HG03095 (cell line): ENCODE data around the gene TMEM186.
"Not testable (repeated sequence)": the region's sequence is repeated elsewhere in the genome, so short reads cannot be mapped to it uniquely, and the experiment has no call there.

ENCODE experiments used
- ATAC-seq: cut with Tn5 transposase; IDR thresholded peaks from one replicate; pipeline ENCODE4 v1.9.1; 2021; ENCODE audit warnings: moderate library complexity; ENCODE audit not compliant: unreplicated experiment

TMEM186 gene

GRCh38 chr16:8812162-8812843 lies 14.9 kb upstream of the TMEM186 start:
- no peak for ATAC-seq

DNA sequence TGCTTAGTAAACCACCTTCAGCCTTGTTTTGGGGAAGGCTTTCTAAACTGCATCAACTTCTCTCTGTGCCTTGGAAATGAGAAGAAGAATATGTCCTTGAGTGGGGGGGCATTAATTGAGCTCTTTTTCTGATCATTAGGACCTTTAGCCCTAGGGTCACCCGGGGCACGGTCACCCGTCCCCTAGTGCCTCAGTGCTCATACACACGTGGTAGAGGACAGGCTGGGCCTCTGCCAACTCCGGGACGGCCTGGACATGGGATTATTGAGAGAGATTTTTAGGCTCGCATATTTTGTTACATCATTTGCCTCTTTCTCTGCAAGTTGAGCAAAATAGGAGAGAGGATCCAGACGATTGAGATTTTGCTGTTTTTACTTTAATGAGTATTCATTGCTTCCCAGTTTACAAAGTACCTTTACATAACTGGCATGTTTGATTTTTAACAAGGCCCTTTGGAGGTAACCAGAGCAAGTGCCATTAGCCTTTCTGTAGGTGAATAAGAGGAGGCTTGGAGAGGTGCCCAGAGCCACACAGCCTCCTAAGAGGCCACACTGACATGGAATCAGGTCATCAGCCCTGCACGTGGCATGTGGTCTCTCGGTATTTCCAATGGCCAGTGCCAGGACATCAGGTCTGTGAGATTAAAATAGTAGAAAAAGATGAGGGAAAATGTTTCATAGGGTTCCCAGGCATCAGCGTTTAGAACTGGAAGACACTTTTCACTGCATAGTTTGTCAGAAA lies 11.3 kb upstream of the TMEM186 start:
- no peak for ATAC-seq

DNA sequence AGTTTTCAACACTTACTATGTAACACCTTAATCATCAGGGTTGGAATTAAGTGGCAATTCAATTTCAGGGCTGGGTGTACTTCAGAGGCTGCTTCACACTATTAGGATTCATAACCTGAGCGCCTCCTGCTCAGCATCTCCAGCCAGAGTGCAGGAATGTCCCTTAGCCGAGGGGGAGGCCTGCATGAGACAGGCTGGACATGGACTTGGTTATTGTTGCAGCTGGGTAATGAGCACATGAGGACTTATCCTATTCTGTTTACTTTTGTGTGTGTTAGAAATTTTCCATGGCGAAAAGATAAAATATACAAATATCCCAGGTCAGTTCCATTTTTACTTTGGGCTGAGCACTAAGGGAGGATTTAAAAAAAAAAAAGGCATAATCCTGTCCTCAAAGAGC lies 10.6 kb upstream of the TMEM186 start:
- ATAC-seq: no peak

DNA sequence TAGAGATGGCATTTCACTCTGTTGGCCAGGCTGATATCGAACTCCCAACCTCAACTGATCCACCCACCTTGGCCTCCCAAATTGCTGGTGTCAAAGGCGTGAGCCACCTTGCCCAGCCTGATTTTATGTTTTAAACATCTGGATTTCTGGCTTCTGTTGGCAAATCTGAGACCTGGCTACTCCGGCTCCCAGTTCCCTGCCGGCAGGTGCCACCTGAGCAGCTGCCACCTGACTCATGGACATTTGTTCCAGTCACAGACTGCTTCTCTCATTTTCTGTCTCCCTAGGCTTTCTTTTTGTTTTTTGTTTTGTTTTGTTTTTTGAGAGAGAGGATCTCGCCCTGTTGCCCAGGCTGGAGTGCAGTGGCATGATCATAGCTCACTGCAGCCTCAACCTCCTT lies 9.8 kb upstream of the TMEM186 start:
- ATAC-seq: no peak

DNA sequence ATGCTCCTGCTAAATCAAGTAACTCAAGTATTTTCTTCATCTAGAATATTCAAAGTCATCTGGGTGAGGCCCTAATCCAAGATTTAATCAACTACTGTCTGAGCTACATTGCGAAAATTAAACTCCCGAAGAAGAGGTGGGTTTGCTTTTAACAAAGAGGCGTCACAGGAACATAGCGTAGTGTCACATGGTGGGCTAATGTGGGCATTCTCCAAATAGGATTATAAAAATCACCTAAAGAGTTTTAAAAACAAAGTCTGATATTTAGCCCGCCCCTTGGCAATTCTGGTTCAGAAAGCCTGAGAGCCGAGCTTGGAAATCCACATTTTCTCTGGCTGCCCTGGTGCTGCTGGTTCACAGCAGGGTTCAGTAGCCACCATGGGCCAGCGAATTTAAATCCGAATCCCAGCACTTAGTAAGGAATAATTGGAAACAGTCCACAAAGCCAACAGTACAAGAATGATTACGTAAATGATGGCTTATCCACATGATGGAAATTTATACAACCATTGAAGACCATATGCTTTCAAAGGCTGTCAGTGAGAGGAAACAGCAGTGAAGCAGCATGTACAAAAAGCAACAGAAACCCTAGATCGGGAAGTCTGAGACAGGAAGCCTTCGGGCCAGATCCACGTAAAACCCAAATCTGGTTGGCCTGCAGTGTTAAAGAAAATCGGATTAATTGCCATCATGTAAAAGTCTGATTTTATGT lies 9.0 kb upstream of the TMEM186 start:
- no peak for ATAC-seq

DNA sequence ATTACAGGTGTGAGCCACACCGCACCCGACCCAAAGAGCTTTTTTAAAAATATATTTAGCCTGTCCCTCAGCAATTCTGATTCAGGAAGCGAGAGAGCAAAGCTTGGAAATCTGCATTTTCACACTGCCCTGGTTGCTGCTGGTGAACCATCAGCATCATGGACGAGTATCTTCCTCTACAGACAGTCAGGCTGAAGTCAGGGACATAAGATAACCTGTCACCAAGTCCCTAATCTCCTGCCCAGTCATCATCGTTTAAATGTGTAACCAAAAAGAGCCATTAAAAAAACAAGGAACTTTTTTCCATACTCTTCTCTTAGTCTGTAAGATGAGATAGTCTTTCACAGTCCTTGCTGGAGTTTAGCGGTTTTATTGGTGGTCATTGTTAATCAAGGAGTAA lies 6.9 kb upstream of the TMEM186 start:
- ATAC-seq: no peak

- not testable (repeated sequence) for ATAC-seq
Measured at GRCh38 chr16:8803733-8804132, 6.3 kb upstream of the TMEM186 start.

DNA sequence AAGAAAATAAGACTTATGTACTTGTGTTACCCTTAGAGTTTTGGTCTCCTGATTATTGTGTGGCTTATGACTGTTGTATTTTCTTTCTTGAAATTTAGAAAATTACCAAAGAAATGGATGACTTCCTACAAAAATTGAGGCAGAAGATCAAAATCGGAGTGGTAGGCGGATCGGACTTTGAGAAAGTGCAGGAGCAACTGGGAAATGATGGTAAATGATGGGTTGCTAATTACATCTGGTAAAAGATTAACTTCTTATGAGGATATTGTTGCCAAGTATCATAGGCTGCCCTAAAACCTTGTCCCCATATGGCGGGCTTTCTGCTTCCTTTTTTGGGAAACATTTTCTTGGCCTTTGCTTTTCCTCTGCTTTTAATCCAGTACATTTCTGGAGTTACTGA lies 4.3 kb upstream of the TMEM186 start:
- ATAC-seq: no peak

GRCh38 chr16:8798535-8799157 lies 1.2 kb upstream of the TMEM186 start:
- no peak for ATAC-seq

DNA sequence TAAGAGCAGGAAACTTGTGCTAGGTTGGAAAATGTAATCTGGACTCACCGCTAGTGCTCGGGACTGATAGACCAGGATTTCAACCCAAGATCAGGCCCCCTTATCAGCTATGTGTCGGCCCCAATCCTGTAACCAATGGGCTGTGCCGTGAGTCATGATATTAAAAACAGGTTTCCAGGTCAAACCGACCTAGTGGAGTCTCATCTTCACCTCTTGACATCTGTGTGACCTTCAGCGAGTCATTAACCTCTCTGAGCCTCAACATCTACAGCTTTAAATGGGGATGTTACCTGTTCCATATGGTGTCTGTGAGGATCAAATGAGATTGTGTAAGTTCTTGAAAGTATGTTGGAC lies 712 bp upstream of the TMEM186 start:
- no peak for ATAC-seq

DNA sequence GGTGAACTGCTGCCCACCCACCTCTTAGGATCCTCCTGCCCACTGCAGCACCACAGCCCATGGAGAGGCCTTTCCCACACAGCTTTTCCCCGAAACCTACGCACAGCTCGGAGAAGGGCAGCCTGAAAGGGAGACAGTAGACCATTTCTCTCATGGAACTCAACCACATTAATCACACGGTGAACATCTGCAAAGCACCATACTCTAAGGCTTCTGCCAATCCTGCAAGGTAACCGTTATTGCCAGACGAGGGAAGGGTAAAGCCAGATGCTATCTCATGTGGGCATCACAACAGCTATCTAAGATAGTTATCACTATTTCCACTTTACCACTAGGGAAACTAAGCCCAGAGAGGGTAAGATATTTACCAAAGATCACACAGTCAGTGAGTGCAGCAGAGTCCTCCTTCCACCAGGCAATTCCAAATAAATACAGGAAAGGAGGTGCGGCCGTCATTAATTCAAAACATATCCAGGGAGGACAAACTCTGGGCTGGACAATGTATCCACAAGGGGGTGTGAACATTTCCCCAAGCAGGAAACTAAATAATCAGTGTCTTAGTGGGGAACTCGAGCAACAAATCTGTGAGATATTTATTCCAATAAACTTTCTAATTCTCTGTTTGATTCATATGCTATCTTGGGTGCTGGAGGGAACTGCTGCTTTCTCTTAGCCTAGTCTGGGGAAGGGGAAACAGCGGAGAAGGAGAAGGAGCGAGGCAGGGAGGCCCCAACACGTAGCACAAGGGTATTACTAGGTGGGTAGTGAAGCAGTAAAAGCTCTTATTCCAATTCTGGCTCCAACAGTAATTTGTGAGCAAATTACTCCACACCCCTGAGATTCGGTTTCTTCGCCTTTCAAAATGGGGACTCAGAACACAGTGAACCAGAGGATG lies 723 bp downstream of the TMEM186 start:
- ATAC-seq: no peak

GRCh38 chr16:8795818-8796217 lies 1.6 kb downstream of the TMEM186 start:
- no peak for ATAC-seq

DNA sequence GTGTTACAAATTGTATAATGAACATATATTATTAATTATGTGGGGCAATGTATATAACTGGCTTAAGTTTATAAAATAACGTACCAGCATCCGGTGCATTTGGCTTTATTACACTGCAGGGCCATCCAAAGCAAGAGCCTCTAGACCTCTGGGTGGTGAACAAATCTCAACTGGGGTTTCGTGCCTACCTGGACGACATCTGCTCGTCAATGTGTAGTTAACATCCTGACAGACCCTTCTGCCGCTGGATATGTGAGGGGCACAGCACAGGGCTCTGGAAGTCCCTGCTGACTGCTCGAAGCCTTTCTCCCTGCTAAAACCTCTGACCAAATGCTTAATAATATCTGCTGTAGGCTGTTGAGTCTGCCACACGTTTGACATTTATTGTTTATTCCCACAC lies 2.3 kb downstream of the TMEM186 start:
- no peak for ATAC-seq

DNA sequence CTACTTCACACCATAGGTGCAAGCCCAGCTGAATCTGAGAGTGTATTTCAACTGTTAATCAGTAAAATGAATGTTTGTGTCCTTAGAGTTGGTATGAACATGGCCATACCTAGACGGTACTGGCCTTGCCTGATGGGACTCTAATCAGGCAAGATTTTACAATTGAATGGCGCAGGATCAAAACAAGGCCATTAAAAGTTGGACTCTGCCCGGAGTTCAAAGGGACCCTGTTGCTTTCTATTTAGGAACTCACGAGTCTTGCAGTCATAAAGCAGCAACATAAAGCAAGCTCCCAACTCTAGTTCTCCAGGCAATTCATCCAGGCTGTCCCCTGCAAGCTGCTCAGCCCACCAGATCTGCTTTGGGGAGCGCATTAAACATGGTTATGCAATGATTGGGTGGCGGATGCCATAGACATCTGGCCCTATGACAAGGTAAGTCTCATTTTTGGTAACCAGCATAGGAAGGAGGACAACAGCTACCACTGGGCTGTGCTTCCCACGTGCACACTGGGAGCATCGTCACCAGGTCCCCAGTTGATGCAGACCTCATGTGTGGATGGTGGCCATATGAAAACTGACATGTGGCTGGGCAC lies 8.8 kb downstream of the TMEM186 start:
- ATAC-seq: no peak

- not testable (repeated sequence) for ATAC-seq
Measured at GRCh38 chr16:8786316-8786715, 11.1 kb downstream of the TMEM186 start.

GRCh38 chr16:8785408-8785807 lies 12.0 kb downstream of the TMEM186 start:
- no peak for ATAC-seq

DNA sequence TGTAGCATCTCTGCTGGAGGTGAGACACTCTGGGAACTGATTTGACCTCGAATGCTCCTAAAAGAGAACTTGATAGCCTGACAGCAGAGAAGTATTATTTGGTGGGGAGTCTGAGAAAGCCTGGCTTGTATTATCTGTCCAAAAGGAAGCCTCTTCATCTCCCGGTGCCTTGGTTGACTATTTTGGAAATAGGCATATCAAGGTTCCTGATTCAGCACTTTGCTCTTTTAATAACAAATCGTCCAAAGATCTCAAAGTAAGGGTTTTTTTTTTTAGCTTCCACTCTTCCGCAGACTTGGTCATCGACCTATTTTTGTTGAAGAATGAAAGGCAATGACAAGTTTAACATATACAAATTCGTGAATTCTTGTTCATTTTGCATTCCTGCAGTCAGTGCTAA lies 14.8 kb downstream of the TMEM186 start:
- ATAC-seq: no peak

GRCh38 chr16:8781797-8782196 lies 15.6 kb downstream of the TMEM186 start:
- no peak for ATAC-seq

DNA sequence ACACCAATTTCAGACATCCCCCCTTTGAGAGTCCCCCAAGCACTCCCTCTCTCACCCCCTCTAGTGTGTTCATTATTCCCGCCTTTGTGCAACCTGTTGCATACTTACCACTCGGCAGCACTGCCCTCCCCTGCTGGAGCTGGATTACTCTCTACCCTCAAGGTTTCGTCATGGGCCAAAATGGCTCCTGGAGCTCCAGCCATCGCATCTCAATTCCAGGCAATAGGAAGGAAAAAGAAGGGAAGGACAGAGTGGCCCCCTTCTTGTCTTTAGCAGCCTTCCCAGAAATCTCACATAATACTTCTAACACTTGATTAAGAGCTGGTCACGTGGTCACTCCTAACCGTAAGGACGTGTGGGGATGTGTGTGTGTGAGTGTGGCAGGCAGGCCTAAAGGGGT lies 20.2 kb downstream of the TMEM186 start:
- no peak for ATAC-seq

- no peak for ATAC-seq
Measured at GRCh38 chr16:8776129-8776584, 21.3 kb downstream of the TMEM186 start.
